ENCODE measurements around the gene CCDC97. TPM values are rescaled to one million over a fixed set of nuclear protein-coding genes. Genes with fewer than 3 reads are reported as not detected.

CCDC97 gene
- total and polyA plus RNA-seq, 2 experiments from 2014 or later, result 15.1 to 24.4 TPM

- peaks cover 45% of the 10 kb centered on the region for H3K79me2 ChIP-seq
- peak within 1 kb of the TSS; percentile 32 for H3K4me3 ChIP-seq
- H3K4me2 ChIP-seq, result peak within 1 kb of the TSS; percentile 87
- H3K27me3 ChIP-seq, result no peaks in the 10 kb centered on the region
- H3K36me3 ChIP-seq (replicated peaks; ENCODE audit: insufficient read depth, low read depth), result no peaks in the 10 kb centered on the region
- no peaks in the 10 kb centered on the region for H3K9me3 ChIP-seq (ENCODE audit: low read depth)
- peak within 1 kb of the TSS; percentile 99 for H3K27ac ChIP-seq
- TF ChIP-seq EZH2phosphoT487 (IDR thresholded peaks at IDR 0.05; ENCODE audit: low read depth, severe bottlenecking, unreplicated experiment), result no peak
- peak; percentile 39 for TF ChIP-seq CTCF (IDR thresholded peaks at IDR 0.05; ENCODE audit: poor library complexity)
- TF ChIP-seq EZH2 (IDR thresholded peaks at IDR 0.05; ENCODE audit: borderline replicate concordance), result no peak
- WGBS (ENCODE audit: low lambda C conversion rate, missing lambda C conversion rate), result under 1% methylated on average over 48 of the region's 55 CpGs
- H3K4me1 ChIP-seq (ENCODE audit: insufficient read depth), result peaks cover 19% of the 10 kb centered on the region
- H4K20me1 ChIP-seq (ENCODE audit: insufficient read depth, poor library complexity, severe bottlenecking), result peaks cover 25% of the 10 kb centered on the region
- no peaks in the 10 kb centered on the region for H3K9me2 ChIP-seq (replicated peaks; ENCODE audit: insufficient read depth)
- peak; percentile 99 for DNase-seq (ENCODE audit: low spot score)
- H2AFZ ChIP-seq, result peak within 1 kb of the TSS; percentile 15
These were observed 46.0 kb upstream of the CCDC97 start, which contains the start of gene HNRNPUL1 for GRCh38 chr19:41263850-41264580. HNRNPUL1 (plus strand) TSS chr19:41264372; CDS start chr19:41264504, 132 bp downstream.

- H3K79me2 ChIP-seq, result peaks cover 53% of the 10 kb centered on the region
- H3K9me2 ChIP-seq (replicated peaks; ENCODE audit: insufficient read depth), result no peaks in the 10 kb centered on the region
- no peaks in the 10 kb centered on the region for H3K9me3 ChIP-seq (ENCODE audit: low read depth)
- TF ChIP-seq EZH2 (IDR thresholded peaks at IDR 0.05; ENCODE audit: borderline replicate concordance), result no peak
- no peak for TF ChIP-seq EZH2phosphoT487 (IDR thresholded peaks at IDR 0.05; ENCODE audit: low read depth, severe bottlenecking, unreplicated experiment)
- no peak for TF ChIP-seq CTCF (IDR thresholded peaks at IDR 0.05; ENCODE audit: poor library complexity)
- DNase-seq (ENCODE audit: low spot score), result peak; percentile 81
- peak overlapping the region; percentile 15 for H2AFZ ChIP-seq
- no peaks in the 10 kb centered on the region for H3K36me3 ChIP-seq (replicated peaks; ENCODE audit: insufficient read depth, low read depth)
- peak overlapping the region; percentile 99 for H3K27ac ChIP-seq
- H4K20me1 ChIP-seq (ENCODE audit: insufficient read depth, poor library complexity, severe bottlenecking), result peaks cover 25% of the 10 kb centered on the region
- no peaks in the 10 kb centered on the region for H3K27me3 ChIP-seq
- H3K4me3 ChIP-seq, result peak overlapping the region; percentile 32
- peak overlapping the region; percentile 81 for H3K4me2 ChIP-seq
- WGBS (ENCODE audit: low lambda C conversion rate, missing lambda C conversion rate), result under 1% methylated on average over 58 of the region's 75 CpGs
- peaks cover 19% of the 10 kb centered on the region for H3K4me1 ChIP-seq (ENCODE audit: insufficient read depth)
These were observed 45.2 kb upstream of the CCDC97 start for GRCh38 chr19:41264581-41265394.

- Histone ChIP-seq H3K4me1 (ENCODE audit: insufficient read depth) (peaks cover 19% of the 10 kb centered on the region), H3K27me3 (no peaks in the 10 kb centered on the region), H3K9me2 (replicated peaks; ENCODE audit: insufficient read depth) (no peaks in the 10 kb centered on the region), H2AFZ (no peak overlapping the region), H3K4me2 (peak overlapping the region; percentile 81), H3K9me3 (ENCODE audit: low read depth) (no peaks in the 10 kb centered on the region), H3K4me3 (peak overlapping the region; percentile 32), H3K27ac (peak overlapping the region; percentile 99), H4K20me1 (ENCODE audit: insufficient read depth, poor library complexity, severe bottlenecking) (peaks cover 25% of the 10 kb centered on the region), H3K79me2 (peaks cover 58% of the 10 kb centered on the region), H3K36me3 (replicated peaks; ENCODE audit: insufficient read depth, low read depth) (no peaks in the 10 kb centered on the region)
- no peak for TF ChIP-seq EZH2phosphoT487 (IDR thresholded peaks at IDR 0.05; ENCODE audit: low read depth, severe bottlenecking, unreplicated experiment)
- no peak for TF ChIP-seq CTCF (IDR thresholded peaks at IDR 0.05; ENCODE audit: poor library complexity)
- no peak for TF ChIP-seq EZH2 (IDR thresholded peaks at IDR 0.05; ENCODE audit: borderline replicate concordance)
- DNase-seq (ENCODE audit: low spot score), result peak; percentile 55
- WGBS (ENCODE audit: low lambda C conversion rate, missing lambda C conversion rate), result 6% methylated on average over 16 of the region's 17 CpGs
These were observed 44.4 kb upstream of the CCDC97 start for GRCh38 chr19:41265395-41266153.

Measured in hepatocyte (in vitro differentiated cells).